ENCODE measurements around the gene CTF1. TPM values are rescaled to one million over a fixed set of nuclear protein-coding genes. Genes with fewer than 3 reads are reported as not detected.

Gene CTF1
- total and polyA plus RNA-seq, 4 donors = 0.19 to 0.75 (median 0.35) TPM; not detected in 1

DNA sequence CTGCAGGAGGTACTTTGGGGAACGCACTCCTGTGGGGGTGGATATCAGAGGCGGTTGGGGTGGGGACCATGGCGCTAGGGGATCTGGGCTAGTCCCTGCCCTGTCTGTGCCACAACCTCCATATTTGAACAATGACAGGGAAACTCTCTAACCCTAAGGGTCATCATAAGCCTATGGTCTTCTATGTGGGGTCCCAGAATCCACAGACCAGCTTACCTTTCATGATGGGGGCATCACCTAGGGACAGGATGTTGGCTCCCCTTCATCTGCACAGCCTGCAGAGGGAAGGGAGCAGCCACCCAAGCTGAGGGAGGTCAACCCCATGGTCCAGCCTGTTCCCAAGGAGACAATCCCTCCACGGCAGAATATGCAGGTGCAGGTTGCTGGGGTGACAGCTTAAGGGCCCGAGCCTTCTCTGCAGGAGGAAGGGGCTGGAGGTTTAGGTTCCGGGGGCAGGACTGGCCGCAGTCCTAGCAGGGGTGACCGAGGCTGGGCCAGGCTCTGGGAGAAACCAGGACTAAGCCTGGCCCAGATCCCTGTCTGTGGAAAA lies 54.2 kb downstream of the CTF1 start:
- 50% methylated on average over 8 of the region's 8 CpGs for WGBS

DNA sequence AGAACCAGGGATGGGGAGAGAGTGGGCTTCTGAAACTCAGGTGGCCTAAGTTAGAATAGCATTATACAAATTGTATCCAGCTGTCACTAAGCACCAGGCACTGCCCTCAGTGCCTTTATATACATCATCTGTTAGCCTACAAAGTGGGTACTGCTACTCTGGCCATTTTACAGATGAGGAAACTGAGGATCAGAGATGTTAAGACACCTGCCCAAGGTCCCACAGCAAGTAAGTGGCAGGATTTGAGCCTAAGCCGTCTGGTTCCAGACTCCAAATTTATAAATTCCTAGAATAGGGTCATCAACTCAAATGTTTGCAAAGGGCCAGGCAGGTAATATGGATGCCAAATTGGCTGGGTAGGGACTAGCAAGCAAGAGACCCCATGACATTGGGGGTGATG lies 54.8 kb downstream of the CTF1 start:
- Histone ChIP-seq H3K9me3 (ENCODE audit: control insufficient read depth in 4 of 4, low read length in 3 of 4) (no peaks in the 10 kb centered on the region), H3K27me3 (ENCODE audit: control insufficient read depth in 4 of 4, insufficient read depth in 4 of 4, low read length in 3 of 4) (no peaks in the 10 kb centered on the region), H3K36me3 (ENCODE audit: control insufficient read depth in 4 of 4, insufficient read depth in 3 of 4, low read depth in 1 of 4, low read length in 3 of 4) (no peaks in the 10 kb centered on the region), H3K4me3 (ENCODE audit: low read depth in 1 of 3, low read length in 3 of 3) (no peak overlapping the region), H3K9ac (ENCODE audit: low read depth in 1 of 2, low read length in 2 of 2) (peak overlapping the region in 1 of 2 donors; percentile 17), H3K27ac (ENCODE audit: low read depth in 1 of 2, low read length in 2 of 2) (peak overlapping the region; percentile 91 to 92), H3K4me1 (ENCODE audit: control insufficient read depth in 4 of 4, insufficient read depth in 4 of 4, low read length in 3 of 4) (peaks cover 21 to 60% (median 48%) of the 10 kb centered on the region in 4 donors)
- no peak for DNase-seq (ENCODE audit: low spot score)
- 33% methylated on average over 1 of the region's 1 CpG for WGBS
- TF ChIP-seq, protein P1, sequence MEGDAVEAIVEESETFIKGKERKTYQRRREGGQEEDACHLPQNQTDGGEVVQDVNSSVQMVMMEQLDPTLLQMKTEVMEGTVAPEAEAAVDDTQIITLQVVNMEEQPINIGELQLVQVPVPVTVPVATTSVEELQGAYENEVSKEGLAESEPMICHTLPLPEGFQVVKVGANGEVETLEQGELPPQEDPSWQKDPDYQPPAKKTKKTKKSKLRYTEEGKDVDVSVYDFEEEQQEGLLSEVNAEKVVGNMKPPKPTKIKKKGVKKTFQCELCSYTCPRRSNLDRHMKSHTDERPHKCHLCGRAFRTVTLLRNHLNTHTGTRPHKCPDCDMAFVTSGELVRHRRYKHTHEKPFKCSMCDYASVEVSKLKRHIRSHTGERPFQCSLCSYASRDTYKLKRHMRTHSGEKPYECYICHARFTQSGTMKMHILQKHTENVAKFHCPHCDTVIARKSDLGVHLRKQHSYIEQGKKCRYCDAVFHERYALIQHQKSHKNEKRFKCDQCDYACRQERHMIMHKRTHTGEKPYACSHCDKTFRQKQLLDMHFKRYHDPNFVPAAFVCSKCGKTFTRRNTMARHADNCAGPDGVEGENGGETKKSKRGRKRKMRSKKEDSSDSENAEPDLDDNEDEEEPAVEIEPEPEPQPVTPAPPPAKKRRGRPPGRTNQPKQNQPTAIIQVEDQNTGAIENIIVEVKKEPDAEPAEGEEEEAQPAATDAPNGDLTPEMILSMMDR (IDR thresholded peaks at IDR 0.05; ENCODE audit: low read depth, low read length, missing input control) = no peak
- TF ChIP-seq SP1 (IDR thresholded peaks at IDR 0.05) (no peak), NR2F2 (IDR thresholded peaks at IDR 0.05) (no peak), JUND (IDR thresholded peaks at IDR 0.05) (no peak), HNF4G (IDR thresholded peaks at IDR 0.05) (no peak), GABPA (IDR thresholded peaks at IDR 0.05 in 1 of 2, conservative IDR thresholded peaks at IDR 0.05 in 1 of 2) (no peak), FOXA1 (IDR thresholded peaks at IDR 0.05) (no peak), FOXA2 (IDR thresholded peaks at IDR 0.05) (no peak), YY1 (IDR thresholded peaks at IDR 0.05) (no peak), TAF1 (conservative IDR thresholded peaks at IDR 0.05) (no peak), RAD21 (IDR thresholded peaks at IDR 0.05) (no peak), RXRA (IDR thresholded peaks at IDR 0.05) (no peak)
- TF ChIP-seq, protein P2, sequence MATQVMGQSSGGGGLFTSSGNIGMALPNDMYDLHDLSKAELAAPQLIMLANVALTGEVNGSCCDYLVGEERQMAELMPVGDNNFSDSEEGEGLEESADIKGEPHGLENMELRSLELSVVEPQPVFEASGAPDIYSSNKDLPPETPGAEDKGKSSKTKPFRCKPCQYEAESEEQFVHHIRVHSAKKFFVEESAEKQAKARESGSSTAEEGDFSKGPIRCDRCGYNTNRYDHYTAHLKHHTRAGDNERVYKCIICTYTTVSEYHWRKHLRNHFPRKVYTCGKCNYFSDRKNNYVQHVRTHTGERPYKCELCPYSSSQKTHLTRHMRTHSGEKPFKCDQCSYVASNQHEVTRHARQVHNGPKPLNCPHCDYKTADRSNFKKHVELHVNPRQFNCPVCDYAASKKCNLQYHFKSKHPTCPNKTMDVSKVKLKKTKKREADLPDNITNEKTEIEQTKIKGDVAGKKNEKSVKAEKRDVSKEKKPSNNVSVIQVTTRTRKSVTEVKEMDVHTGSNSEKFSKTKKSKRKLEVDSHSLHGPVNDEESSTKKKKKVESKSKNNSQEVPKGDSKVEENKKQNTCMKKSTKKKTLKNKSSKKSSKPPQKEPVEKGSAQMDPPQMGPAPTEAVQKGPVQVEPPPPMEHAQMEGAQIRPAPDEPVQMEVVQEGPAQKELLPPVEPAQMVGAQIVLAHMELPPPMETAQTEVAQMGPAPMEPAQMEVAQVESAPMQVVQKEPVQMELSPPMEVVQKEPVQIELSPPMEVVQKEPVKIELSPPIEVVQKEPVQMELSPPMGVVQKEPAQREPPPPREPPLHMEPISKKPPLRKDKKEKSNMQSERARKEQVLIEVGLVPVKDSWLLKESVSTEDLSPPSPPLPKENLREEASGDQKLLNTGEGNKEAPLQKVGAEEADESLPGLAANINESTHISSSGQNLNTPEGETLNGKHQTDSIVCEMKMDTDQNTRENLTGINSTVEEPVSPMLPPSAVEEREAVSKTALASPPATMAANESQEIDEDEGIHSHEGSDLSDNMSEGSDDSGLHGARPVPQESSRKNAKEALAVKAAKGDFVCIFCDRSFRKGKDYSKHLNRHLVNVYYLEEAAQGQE (IDR thresholded peaks at IDR 0.05) = no peak
- TF ChIP-seq, protein P3, sequence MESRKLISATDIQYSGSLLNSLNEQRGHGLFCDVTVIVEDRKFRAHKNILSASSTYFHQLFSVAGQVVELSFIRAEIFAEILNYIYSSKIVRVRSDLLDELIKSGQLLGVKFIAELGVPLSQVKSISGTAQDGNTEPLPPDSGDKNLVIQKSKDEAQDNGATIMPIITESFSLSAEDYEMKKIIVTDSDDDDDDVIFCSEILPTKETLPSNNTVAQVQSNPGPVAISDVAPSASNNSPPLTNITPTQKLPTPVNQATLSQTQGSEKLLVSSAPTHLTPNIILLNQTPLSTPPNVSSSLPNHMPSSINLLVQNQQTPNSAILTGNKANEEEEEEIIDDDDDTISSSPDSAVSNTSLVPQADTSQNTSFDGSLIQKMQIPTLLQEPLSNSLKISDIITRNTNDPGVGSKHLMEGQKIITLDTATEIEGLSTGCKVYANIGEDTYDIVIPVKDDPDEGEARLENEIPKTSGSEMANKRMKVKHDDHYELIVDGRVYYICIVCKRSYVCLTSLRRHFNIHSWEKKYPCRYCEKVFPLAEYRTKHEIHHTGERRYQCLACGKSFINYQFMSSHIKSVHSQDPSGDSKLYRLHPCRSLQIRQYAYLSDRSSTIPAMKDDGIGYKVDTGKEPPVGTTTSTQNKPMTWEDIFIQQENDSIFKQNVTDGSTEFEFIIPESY (IDR thresholded peaks at IDR 0.05) = no peak
- TF ChIP-seq, protein P4, sequence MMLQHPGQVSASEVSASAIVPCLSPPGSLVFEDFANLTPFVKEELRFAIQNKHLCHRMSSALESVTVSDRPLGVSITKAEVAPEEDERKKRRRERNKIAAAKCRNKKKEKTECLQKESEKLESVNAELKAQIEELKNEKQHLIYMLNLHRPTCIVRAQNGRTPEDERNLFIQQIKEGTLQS (IDR thresholded peaks at IDR 0.05) = no peak
- TF ChIP-seq, protein P5, sequence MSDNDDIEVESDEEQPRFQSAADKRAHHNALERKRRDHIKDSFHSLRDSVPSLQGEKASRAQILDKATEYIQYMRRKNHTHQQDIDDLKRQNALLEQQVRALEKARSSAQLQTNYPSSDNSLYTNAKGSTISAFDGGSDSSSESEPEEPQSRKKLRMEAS (IDR thresholded peaks at IDR 0.05) = no peak

More for the DNA sequence above, 54.2 kb downstream of the CTF1 start:
- no peaks in the 10 kb centered on the region for H3K27me3 ChIP-seq (ENCODE audit: control insufficient read depth in 4 of 4, insufficient read depth in 4 of 4, low read length in 3 of 4)
- H3K4me1 ChIP-seq (ENCODE audit: control insufficient read depth in 4 of 4, insufficient read depth in 4 of 4, low read length in 3 of 4) = peaks cover 21 to 56% (median 48%) of the 10 kb centered on the region in 4 donors
- DNase-seq (ENCODE audit: low spot score) = no peak
- peak overlapping the region; percentile 91 to 92 for H3K27ac ChIP-seq (ENCODE audit: low read depth in 1 of 2, low read length in 2 of 2)
- peak overlapping the region in 1 of 2 donors; percentile 65 for H3K9ac ChIP-seq (ENCODE audit: low read depth in 1 of 2, low read length in 2 of 2)
- TF ChIP-seq TAF1 (conservative IDR thresholded peaks at IDR 0.05) = no peak
- H3K4me3 ChIP-seq (ENCODE audit: low read depth in 1 of 3, low read length in 3 of 3) = peak overlapping the region; percentile 33 to 90 (median 86)
- H3K9me3 ChIP-seq (ENCODE audit: control insufficient read depth in 4 of 4, low read length in 3 of 4) = no peaks in the 10 kb centered on the region
- no peaks in the 10 kb centered on the region for H3K36me3 ChIP-seq (ENCODE audit: control insufficient read depth in 4 of 4, insufficient read depth in 3 of 4, low read depth in 1 of 4, low read length in 3 of 4)
